GM12892 (cell line): Measurements from ENCODE around the gene PPP2CA.

ENCODE experiments used
- DNase-seq: peaks from one replicate; pipeline ENCODE4 v3.0.0; 2011; ENCODE audit not compliant: insufficient read length
- FAIRE-seq: peaks from 2 replicates; lab custom pipeline; 2011; peaks lifted over from hg19 to GRCh38; lab: Jason Lieb, UNC
- POLR2A ChIP-seq: IDR thresholded peaks from 2 replicates; pipeline ENCODE4 v1.6.1; 2011; ENCODE audit warnings: low read depth, low read length, control low read depth
- POLR2AphosphoS5 ChIP-seq: IDR thresholded peaks from 2 replicates; pipeline ENCODE4 v1.6.1; 2011; ENCODE audit warnings: low read depth, low read length, control low read depth
- TAF1 ChIP-seq: IDR thresholded peaks from 2 replicates; pipeline ENCODE4 v1.6.1; 2011; ENCODE audit warnings: low read depth, mild to moderate bottlenecking, control low read depth, low read length, borderline replicate concordance

The PPP2CA gene

GRCh38 chr5:134209477-134210245, 16.2 kb downstream of the PPP2CA start:
- no peak for TF ChIP-seq TAF1
- no peak for TF ChIP-seq POLR2AphosphoS5
- no peak for TF ChIP-seq POLR2A
- FAIRE-seq (no peak), DNase-seq (no peak)

GRCh38 chr5:134207696-134208095, 18.2 kb downstream of the PPP2CA start:
- FAIRE-seq = no peak
- no peak for DNase-seq
- TF ChIP-seq TAF1 = no peak

GRCh38 chr5:134206627-134207160, 19.2 kb downstream of the PPP2CA start:
- FAIRE-seq = no peak
- no peak for DNase-seq
- TF ChIP-seq POLR2A (no peak), TAF1 (no peak), POLR2AphosphoS5 (no peak)

- TF ChIP-seq TAF1 = no peak
- TF ChIP-seq POLR2AphosphoS5 = no peak
- no peak for TF ChIP-seq POLR2A
- no peak for DNase-seq
- FAIRE-seq = no peak
These were observed 21.3 kb downstream of the PPP2CA start for GRCh38 chr5:134204575-134204974.

GRCh38 chr5:134203630-134204029, 22.2 kb downstream of the PPP2CA start:
- no peak for DNase-seq
- FAIRE-seq = no peak
- TF ChIP-seq POLR2AphosphoS5 = no peak
- TF ChIP-seq TAF1 = no peak
- no peak for TF ChIP-seq POLR2A

GRCh38 chr5:134195666-134196065, 30.2 kb downstream of the PPP2CA start:
- no peak for FAIRE-seq
- no peak for DNase-seq
- TF ChIP-seq POLR2A = no peak
- no peak for TF ChIP-seq POLR2AphosphoS5
- TF ChIP-seq TAF1 = no peak

- TF ChIP-seq TAF1 (no peak), POLR2AphosphoS5 (no peak), POLR2A (no peak)
- DNase-seq = no peak
- FAIRE-seq = no peak
These were observed 36.8 kb downstream of the PPP2CA start for GRCh38 chr5:134189031-134189430.

GRCh38 chr5:134188092-134188491, 37.8 kb downstream of the PPP2CA start:
- FAIRE-seq (no peak), DNase-seq (no peak)
- TF ChIP-seq POLR2AphosphoS5 = no peak
- TF ChIP-seq POLR2A = no peak
- TF ChIP-seq TAF1 = no peak

- FAIRE-seq (peak; percentile 87), DNase-seq (peak; percentile 60)
- TF ChIP-seq POLR2A (no peak), POLR2AphosphoS5 (no peak), TAF1 (no peak)
These were observed 41.4 kb downstream of the PPP2CA start for GRCh38 chr5:134184155-134185135.

GRCh38 chr5:134183481-134183880, 42.4 kb downstream of the PPP2CA start:
- TF ChIP-seq TAF1 = no peak
- TF ChIP-seq POLR2AphosphoS5 = no peak
- TF ChIP-seq POLR2A = no peak
- FAIRE-seq (no peak), DNase-seq (no peak)

GRCh38 chr5:134178096-134178419, 47.8 kb downstream of the PPP2CA start:
- no peak for FAIRE-seq

More at GRCh38 chr5:134178096-134178419, 47.8 kb downstream of the PPP2CA start:
- DNase-seq = no peak
- TF ChIP-seq POLR2AphosphoS5 (no peak), TAF1 (no peak), POLR2A (no peak)
